Hepatocyte (in vitro differentiated cells): ENCODE measurements around the gene TMEM108. TPM values are rescaled to one million over a fixed set of nuclear protein-coding genes. Genes with fewer than 3 reads are reported as not detected.

Experiments used
- DNase-seq: peaks from one replicate; pipeline ENCODE4 v3.0.0-alpha.2; 2016; ENCODE audit warnings: low spot score
- H2AFZ ChIP-seq: fragments of 200-600 bp; sonication (generic); 2 replicates; pipeline ENCODE4 v1.6.0; 2016; ENCODE audit warnings: antibody characterized with exemption, mild to moderate bottlenecking
- H3K27ac ChIP-seq: fragments of 200-600 bp; sonication (generic); 2 replicates; pipeline ENCODE4 v1.5.1; 2016; ENCODE audit warnings: mild to moderate bottlenecking
- H3K27me3 ChIP-seq: fragments of 200-600 bp; sonication (generic); 2 replicates; pipeline ENCODE4 v1.6.1; 2016
- H3K36me3 ChIP-seq: fragments of 200-600 bp; sonication (generic); replicated peaks from 2 replicates; pipeline ENCODE4 v1.5.1; 2016; ENCODE audit warnings: low read depth; ENCODE audit not compliant: insufficient read depth
- H3K4me1 ChIP-seq: fragments of 200-600 bp; sonication (generic); 2 replicates; pipeline ENCODE4 v1.5.1; 2016; ENCODE audit warnings: mild to moderate bottlenecking, moderate library complexity; ENCODE audit not compliant: insufficient read depth
- H3K4me2 ChIP-seq: fragments of 200-600 bp; sonication (generic); 2 replicates; pipeline ENCODE4 v1.6.0; 2016
- H3K4me3 ChIP-seq: fragments of 200-600 bp; sonication (generic); 2 replicates; pipeline ENCODE4 v1.5.1; 2016; ENCODE audit warnings: mild to moderate bottlenecking
- H3K79me2 ChIP-seq: fragments of 200-600 bp; sonication (generic); 2 replicates; pipeline ENCODE4 v1.6.0; 2017; ENCODE audit warnings: mild to moderate bottlenecking
- H3K9me2 ChIP-seq: fragments of 200-600 bp; sonication (generic); replicated peaks from 2 replicates; pipeline ENCODE4 v1.6.0; 2017; ENCODE audit warnings: mild to moderate bottlenecking; ENCODE audit not compliant: insufficient read depth
- H3K9me3 ChIP-seq: fragments of 200-600 bp; sonication (generic); 2 replicates; pipeline ENCODE4 v1.5.1; 2016; ENCODE audit warnings: low read depth, mild to moderate bottlenecking
- H4K20me1 ChIP-seq: fragments of 200-600 bp; sonication (generic); 2 replicates; pipeline ENCODE4 v1.6.0; 2016; ENCODE audit warnings: mild to moderate bottlenecking; ENCODE audit not compliant: insufficient read depth, poor library complexity, severe bottlenecking
- EZH2 ChIP-seq: fragments of 200-600 bp; sonication (generic); IDR thresholded peaks from 2 replicates; pipeline ENCODE4 v1.6.1; 2016; ENCODE audit warnings: antibody characterized with exemption, mild to moderate bottlenecking, borderline replicate concordance
- EZH2phosphoT487 ChIP-seq: fragments of 200-600 bp; sonication (generic); IDR thresholded peaks from one replicate; pipeline ENCODE4 v1.6.1; 2018; ENCODE audit warnings: antibody characterized with exemption, mild to moderate bottlenecking, low read depth, moderate library complexity; ENCODE audit not compliant: unreplicated experiment, severe bottlenecking
- WGBS: methylation state at CpG from one replicate; pipeline ENCODE4 v1.1.6; 2016; ENCODE audit warnings: low lambda C conversion rate; ENCODE audit errors: missing lambda C conversion rate; 5-methylcytosine and 5-hydroxymethylcytosine counted together
- polyA plus RNA-seq: library from polyadenylated mRNA; unstranded; fragments of >200 nt; fragmentation: Nextera tagmentation; extraction: Ambion mirVana; gene quantifications from 2 replicates; pipeline ENCODE4 v1.2.1, GENCODE V29; 2016
- total RNA-seq: library from RNA; depleted of rRNA; stranded (reverse); fragments of >200 nt; gene quantifications from 2 replicates; pipeline ENCODE4 v1.2.3, GENCODE V29; 2014
- TF ChIP-seq, protein P1 (sequence below): fragments of 200-600 bp; sonication (generic); IDR thresholded peaks from 2 replicates; pipeline ENCODE4 v1.5.1; 2016; ENCODE audit warnings: antibody characterized with exemption, mild to moderate bottlenecking; ENCODE audit not compliant: poor library complexity

Gene TMEM108
- total and polyA plus RNA-seq, 2 experiments from 2014 or later, result 0.53 to 6.5 TPM

DNA sequence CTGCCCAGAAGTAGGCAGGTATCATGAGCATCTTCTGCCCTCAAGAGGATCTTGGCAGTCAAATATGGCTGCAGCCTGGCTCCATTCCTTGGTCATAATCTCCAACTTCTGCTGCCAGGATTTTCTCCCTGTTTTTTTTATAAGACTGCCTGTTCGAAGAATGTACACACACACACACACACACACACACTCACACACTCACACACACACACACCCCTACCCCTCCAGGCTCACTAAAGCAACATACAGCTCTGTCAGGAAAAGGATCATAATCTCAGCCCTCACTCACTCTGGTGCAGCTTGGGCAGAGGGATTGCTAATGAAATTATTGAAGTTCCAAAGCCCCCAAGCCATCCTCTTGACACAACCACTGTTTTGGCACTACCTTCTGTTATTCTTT lies 232.4 kb downstream of the TMEM108 start:
- no peak overlapping the region for H3K4me3 ChIP-seq
- H3K27ac ChIP-seq, result no peak overlapping the region
- H3K4me2 ChIP-seq, result no peak overlapping the region
- H3K27me3 ChIP-seq, result no peaks in the 10 kb centered on the region
- WGBS, result 75% methylated on average over 1 of the region's 1 CpG
- no peak for TF ChIP-seq EZH2
- H3K4me1 ChIP-seq, result no peaks in the 10 kb centered on the region
- no peaks in the 10 kb centered on the region for H3K79me2 ChIP-seq
- H4K20me1 ChIP-seq, result no peaks in the 10 kb centered on the region
- H3K9me2 ChIP-seq, result no peaks in the 10 kb centered on the region
- no peak overlapping the region for H2AFZ ChIP-seq
- no peaks in the 10 kb centered on the region for H3K36me3 ChIP-seq
- no peaks in the 10 kb centered on the region for H3K9me3 ChIP-seq
- DNase-seq, result no peak

DNA sequence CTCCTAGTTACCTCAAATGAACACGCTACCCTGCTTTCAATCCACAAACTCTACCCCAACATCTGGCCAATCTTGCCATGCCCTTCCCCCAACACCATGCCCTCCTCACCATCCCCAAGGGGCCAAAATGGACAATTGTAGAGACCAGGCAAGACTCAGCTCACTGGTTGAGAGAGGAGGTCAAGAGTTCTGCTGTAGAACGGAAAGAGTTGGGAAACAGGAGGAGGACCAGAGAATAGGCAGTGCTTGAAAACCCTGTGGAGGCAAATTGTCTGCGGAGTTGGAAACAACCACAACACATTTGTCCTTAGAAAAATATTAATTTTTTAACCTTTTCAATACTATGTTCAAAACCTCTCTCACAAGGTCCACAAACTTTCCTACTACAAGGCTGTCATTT lies 232.9 kb downstream of the TMEM108 start:
- Histone ChIP-seq H3K27ac (no peak overlapping the region), H3K36me3 (no peaks in the 10 kb centered on the region), H3K4me3 (no peak overlapping the region), H3K9me2 (no peaks in the 10 kb centered on the region), H3K4me2 (no peak overlapping the region), H2AFZ (no peak overlapping the region), H3K79me2 (no peaks in the 10 kb centered on the region), H3K4me1 (no peaks in the 10 kb centered on the region), H3K27me3 (no peaks in the 10 kb centered on the region), H3K9me3 (no peaks in the 10 kb centered on the region), H4K20me1 (no peaks in the 10 kb centered on the region)
- WGBS, result 97% methylated on average over 3 of the region's 3 CpGs
- DNase-seq, result no peak
- TF ChIP-seq EZH2phosphoT487, result no peak
- no peak for TF ChIP-seq EZH2
- TF ChIP-seq, protein P1, sequence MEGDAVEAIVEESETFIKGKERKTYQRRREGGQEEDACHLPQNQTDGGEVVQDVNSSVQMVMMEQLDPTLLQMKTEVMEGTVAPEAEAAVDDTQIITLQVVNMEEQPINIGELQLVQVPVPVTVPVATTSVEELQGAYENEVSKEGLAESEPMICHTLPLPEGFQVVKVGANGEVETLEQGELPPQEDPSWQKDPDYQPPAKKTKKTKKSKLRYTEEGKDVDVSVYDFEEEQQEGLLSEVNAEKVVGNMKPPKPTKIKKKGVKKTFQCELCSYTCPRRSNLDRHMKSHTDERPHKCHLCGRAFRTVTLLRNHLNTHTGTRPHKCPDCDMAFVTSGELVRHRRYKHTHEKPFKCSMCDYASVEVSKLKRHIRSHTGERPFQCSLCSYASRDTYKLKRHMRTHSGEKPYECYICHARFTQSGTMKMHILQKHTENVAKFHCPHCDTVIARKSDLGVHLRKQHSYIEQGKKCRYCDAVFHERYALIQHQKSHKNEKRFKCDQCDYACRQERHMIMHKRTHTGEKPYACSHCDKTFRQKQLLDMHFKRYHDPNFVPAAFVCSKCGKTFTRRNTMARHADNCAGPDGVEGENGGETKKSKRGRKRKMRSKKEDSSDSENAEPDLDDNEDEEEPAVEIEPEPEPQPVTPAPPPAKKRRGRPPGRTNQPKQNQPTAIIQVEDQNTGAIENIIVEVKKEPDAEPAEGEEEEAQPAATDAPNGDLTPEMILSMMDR, result no peak

DNA sequence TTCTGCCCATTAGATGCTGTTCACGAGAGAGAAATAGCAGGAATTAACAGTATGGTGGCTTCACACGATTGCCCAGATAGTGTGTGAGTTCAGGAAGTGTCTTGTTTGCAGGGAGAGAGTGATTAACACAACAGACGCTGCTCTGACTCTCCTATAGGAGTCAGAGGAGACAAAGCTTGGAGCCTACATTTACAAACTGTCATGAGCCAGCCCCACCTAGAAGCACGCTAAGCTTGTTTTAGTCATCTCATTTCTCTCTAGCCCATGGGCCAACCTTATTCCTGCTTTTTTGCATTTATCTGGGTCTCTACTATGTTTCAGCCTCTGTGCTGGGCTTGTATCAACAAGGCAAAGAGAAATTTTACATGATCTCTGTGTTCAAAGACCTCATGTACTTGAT lies 233.3 kb downstream of the TMEM108 start:
- H2AFZ ChIP-seq, result no peak overlapping the region
- H3K4me3 ChIP-seq, result no peak overlapping the region
- no peaks in the 10 kb centered on the region for H3K9me3 ChIP-seq
- H3K36me3 ChIP-seq, result no peaks in the 10 kb centered on the region
- no peak for DNase-seq
- no peaks in the 10 kb centered on the region for H3K27me3 ChIP-seq
- TF ChIP-seq, protein P1, result no peak
- TF ChIP-seq EZH2phosphoT487 (no peak), EZH2 (no peak)
- 69% methylated on average over 4 of the region's 4 CpGs for WGBS
- no peaks in the 10 kb centered on the region for H3K4me1 ChIP-seq
- H3K9me2 ChIP-seq, result no peaks in the 10 kb centered on the region
- H4K20me1 ChIP-seq, result no peaks in the 10 kb centered on the region
- H3K4me2 ChIP-seq, result no peak overlapping the region
- no peak overlapping the region for H3K27ac ChIP-seq
- H3K79me2 ChIP-seq, result no peaks in the 10 kb centered on the region

DNA sequence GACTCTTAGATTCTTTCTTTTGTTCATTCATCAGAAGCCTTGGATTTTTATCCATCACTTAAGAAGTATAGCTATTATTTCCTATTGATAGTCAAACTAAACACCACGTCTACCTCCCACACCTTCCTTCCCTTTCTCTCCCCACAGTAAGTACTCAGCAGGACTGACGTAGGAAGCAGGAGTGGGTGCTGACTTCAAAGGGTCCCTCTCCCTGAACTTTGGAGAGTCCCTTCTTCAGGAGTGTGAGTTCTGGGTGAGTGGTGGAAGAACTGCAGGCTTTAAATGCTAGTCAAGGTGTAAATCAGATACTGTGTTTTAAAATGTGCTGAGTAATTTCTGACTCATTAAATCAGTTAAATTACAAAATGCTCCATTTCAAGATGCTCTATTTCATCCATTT lies 235.2 kb downstream of the TMEM108 start:
- WGBS, result 85% methylated on average over 2 of the region's 2 CpGs

More for the DNA sequence above, 235.2 kb downstream of the TMEM108 start:
- Histone ChIP-seq H3K27ac (no peak overlapping the region), H3K27me3 (no peaks in the 10 kb centered on the region), H3K9me3 (no peaks in the 10 kb centered on the region), H3K4me3 (no peak overlapping the region), H2AFZ (no peak overlapping the region), H3K4me1 (no peaks in the 10 kb centered on the region), H3K9me2 (no peaks in the 10 kb centered on the region), H4K20me1 (no peaks in the 10 kb centered on the region), H3K36me3 (no peaks in the 10 kb centered on the region), H3K4me2 (no peak overlapping the region), H3K79me2 (no peaks in the 10 kb centered on the region)
- TF ChIP-seq, protein P1, result no peak
- TF ChIP-seq EZH2 (no peak), EZH2phosphoT487 (no peak)
- DNase-seq, result no peak
